Esophagus mucosa (tissue), 1 donor: Measurements from ENCODE around the gene GRPEL2. TPM values are rescaled to one million over a fixed set of nuclear protein-coding genes. Genes with fewer than 3 reads are reported as not detected.

Experiments used
- ATAC-seq: fragments of 200-7000 bp; cut with Tn5 transposase; one replicate; pipeline ENCODE4 v1.9.1; 2020
- total RNA-seq: library from RNA; stranded (reverse); gene quantifications from one replicate; pipeline ENCODE4 v1.2.4, GENCODE V29; 2023
- donor health status: DM: yes; HTN: yes; CAD: no.

The GRPEL2 gene, protein sequence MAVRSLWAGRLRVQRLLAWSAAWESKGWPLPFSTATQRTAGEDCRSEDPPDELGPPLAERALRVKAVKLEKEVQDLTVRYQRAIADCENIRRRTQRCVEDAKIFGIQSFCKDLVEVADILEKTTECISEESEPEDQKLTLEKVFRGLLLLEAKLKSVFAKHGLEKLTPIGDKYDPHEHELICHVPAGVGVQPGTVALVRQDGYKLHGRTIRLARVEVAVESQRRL
- 49.6 TPM for total RNA-seq

GRCh38 chr5:149345147-149345891, at the start of gene GRPEL2:
GRPEL2 (plus strand) TSS chr5:149345499; CDS start chr5:149345540, 41 bp downstream.
- ATAC-seq, result peak; percentile 98

GRCh38 chr5:149297340-149298025, 47.8 kb upstream of the GRPEL2 start:
- ATAC-seq, result peak; percentile 29

DNA sequence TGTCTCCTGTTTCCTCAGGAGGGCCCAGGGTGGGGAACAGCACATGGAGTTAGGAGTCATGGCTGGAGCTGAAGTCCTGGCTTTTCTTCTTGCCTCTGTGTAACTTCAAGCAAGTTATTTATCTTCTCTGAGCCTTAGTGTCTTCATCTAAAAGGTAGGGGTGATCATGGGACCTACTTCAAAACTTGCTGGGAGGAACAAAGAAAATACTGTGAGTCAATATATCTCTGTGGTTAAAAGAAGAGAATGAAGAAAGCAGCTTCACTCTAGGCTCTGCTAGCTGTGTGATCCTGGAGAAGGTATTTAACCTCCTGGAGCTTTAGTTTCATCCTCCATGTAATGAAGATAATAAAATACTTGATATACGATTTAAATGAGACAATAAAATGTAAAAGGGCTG, 47.1 kb upstream of the GRPEL2 start:
- ATAC-seq, result no peak

DNA sequence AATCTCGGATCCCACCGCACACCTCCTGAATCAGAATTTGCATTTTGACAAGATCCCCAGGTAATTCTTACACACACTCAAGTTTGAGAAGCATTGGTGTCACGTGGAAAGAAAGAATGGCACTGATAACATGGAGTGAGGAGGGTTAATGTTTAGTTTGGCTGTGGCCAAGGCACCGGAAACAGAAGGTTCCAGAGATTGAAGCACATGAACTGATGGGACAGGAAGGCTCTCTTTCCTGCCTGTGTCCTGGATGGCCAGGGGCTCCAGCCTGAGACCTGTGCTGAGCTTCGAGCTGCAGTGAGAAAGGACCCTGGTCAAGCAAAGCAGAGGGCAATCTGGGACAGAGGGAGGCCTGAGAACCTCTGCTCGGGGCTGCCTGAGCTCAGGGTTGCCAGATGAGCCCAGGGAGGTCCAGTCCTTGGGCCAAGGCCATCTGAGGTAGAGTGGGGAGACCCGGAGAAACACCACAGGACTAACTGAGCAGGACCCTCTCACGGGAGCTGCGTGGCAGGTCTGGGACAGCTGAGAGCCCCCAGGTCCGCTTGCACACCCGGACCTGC, 46.4 kb upstream of the GRPEL2 start:
- ATAC-seq, result peak; percentile 21

DNA sequence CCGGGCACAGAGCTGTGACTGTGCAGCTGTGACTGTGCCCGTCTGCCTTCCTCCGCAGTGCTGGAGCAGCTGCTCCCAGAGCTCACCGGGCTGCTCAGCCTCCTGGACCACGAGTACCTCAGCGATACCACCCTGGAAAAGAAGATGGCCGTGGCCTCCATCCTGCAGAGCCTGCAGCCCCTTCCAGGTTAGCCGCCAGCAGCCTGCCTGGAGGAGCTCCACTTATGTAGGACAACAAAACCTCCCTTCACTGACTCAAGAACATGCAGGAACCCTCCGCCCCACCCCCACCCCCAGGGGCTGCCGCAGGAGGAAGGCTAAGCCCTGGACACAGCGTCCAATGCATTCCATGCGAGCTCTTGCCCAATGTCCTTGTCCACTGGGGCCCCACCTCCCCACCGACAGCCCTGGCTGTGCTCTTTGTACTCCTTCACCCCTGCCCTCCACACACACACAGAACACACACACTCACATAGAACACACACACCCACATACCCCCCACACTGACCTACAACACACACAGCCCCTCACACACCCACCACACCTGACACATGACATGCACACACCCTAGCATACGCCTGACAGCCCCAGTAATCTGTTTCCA, 45.7 kb upstream of the GRPEL2 start:
- no peak for ATAC-seq

DNA sequence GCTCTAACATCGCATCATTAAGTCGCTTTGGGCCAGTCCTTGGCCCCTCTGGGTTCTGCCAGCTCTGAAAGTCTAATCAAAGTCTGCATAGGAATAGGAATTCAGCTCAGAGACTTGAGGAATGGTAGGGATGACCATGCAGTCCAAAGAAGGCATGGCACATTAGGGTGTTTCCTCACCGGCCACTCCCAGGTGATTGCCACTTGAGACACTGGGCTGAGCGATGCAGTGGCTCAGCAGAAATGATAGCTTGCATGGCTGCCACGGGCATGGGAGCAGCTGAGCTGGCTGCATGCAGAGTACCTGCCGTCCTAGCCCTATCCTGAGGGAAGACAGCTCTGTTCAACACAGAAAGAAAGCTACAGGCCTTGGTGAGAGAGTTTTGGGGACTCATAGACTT, 44.9 kb upstream of the GRPEL2 start:
- ATAC-seq, result peak; percentile 32

DNA sequence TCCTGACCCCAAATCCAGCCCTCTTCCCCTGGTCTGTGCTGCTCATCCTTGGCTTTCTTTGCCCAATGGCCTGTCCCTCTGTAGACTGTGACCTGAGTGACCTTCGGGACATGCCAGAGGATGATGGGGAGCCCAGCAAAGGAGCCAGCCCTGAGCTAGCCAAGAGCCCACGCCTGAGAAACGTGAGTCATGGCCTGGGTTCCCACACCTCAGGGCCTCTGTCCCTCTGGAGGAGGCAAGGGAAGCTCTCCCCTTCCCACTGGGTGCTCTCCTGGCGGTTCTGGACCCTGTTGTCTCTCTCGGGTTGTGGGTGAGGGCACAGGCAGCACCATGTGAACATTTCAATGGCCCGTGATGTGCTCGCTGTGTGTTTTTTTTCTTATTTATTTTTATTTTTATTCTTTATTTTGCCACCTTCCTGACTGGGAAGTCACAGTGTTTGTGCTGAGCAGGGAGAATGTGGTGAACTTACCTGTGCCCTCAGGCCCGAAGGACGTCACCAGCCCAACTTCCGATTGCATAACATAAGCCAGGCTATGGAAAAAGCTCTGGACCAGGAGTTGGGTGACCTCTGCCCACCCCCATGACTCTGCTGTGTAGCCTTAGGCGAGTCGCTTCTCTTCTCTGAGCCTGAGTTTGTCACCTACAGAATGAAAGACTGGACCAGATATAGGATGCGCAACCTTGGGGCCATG, 44.1 kb upstream of the GRPEL2 start:
- no peak for ATAC-seq

GRCh38 chr5:149301744-149302380, 43.4 kb upstream of the GRPEL2 start:
- no peak for ATAC-seq

DNA sequence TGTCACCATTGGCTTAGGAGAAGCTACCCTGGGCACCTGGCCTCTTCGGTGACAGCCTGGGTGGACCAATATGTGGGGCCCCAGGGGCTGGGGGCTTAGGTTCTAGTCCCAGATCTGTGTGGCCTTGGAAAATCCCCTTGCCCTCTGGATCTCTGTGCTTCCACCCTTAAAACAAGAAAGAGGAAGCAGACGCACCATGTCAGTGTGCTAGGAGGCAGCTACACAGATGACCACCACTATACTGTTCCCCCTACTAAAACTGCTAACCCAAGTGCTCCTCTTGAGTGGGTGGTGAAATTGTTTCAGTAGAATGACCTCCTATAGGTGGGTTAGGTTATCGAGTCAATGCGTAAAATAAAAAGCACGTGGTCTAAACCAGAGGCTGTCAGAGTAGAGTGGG, 42.7 kb upstream of the GRPEL2 start:
- ATAC-seq, result no peak

DNA sequence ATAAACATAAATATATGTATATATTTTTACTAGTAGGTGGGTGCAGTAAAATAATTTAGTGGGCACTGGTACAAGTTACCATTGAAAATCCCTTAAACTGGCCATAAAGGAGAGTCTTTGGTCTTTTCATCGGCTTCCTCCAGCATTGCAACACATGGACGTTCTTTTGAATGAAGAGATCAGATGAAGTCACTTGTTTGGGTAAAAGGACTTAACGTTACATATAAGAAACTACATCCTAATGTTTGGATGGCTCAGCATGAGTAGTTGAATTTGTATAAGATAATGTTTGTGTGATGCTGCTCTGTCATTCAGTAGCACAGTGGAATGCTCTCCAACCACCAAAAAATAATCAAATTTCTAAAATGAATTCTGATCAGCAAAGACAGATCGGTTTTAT, 42.1 kb upstream of the GRPEL2 start:
- no peak for ATAC-seq

- no peak for ATAC-seq
Observed at GRCh38 chr5:149304195-149305078, 40.9 kb upstream of the GRPEL2 start.

DNA sequence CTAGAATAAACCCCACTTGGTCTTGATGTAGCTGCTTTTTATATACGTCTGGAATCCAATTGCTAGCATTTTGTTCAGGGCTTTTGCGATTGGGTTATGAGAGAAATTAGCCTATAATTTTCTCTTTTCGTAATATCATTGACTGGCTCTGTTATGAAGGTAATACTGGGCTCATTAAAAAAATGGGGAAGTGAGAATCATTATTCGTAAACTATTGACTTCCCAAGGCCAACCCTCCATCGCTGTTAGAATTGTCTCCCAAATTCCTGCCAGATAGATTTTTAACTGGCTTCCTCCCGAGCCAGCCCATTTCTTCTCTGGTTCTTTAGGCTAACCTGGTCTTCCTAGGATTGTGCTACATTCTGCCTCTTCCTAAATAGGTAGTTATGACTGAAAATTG, 35.9 kb upstream of the GRPEL2 start:
- ATAC-seq, result no peak

DNA sequence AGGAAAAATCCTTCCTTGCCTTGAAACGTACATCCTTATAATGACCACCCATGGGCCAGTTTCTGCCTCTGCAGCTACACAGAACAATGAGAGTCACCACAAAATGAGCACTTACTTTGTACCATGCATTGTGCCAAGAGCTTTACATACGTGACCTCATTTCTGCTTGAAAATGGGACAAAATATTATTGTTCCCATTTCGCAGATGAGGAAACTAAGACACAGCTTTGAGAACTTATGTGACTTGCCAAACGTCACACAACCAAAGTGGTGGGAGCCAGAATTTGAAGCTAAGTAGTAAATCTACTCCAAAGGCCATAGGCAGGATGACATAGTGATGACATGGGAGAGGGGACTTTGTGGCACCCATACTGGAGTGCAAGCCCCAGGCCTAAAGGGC, 34.8 kb upstream of the GRPEL2 start:
- ATAC-seq, result no peak

DNA sequence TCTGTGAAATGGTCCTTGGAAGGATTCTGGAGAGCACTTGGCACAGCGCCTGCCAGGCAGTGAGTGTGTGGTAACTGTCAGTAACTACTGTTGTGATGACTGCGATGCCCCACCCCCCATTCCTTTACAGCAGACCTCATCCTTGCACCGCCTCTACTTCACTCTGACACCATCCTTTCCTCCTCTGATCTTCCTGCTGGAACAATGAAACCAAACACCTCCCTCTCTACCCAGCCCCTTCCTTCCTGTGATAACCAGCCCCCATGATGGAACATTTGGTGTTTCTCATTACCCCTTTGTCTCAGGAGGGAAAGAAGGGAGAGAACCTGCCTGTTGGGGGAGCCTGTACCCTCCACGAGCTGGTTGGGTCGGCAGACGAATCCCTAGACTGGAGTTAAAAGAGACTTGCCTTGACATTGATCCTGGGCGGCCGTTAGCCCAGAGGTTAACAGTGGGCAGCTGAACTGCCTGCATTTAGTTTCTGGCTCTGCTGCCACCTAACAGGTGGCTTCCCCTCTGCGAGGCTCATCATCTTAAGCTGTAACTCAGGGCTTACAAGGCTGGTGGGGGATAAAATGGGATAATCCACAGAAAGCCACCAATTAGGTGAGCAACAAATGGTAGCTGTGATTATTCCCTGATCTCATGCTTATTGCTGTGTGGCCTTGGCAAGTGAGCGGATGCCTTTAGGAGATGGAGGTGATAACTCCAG, 34.2 kb upstream of the GRPEL2 start:
- peak; percentile 40 for ATAC-seq

DNA sequence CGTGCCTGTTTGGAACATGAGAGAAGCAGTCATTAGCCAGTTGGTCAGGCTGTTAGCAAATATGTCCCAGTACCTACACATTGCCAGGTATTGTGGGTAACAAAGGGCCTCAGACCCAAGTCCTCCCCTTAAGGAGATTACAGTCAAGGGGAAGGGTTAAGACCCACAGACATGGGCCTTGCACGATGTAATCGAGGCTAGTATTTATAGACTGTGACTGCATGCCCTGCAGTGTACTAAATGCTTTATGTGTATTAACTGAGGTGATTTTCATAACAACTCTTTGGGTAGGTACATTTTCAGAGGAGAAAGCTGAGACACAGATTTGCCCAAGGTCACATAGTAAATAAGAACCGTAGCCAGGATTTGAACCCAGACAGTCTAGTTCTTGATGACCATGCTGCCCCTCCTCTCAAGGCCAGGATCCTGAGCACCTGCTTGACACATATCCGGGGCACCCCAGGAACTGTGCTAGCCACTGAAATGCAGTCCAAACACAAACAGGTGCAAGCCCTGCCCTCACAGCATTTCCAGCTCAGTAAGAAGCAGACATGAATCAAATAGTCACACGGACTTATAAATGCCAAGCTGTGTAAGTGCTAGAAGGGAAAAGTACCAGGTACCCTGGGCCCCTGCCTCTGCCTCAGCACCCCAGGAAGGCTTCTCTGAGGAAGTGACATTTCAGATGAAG, 32.0 kb upstream of the GRPEL2 start:
- ATAC-seq, result no peak

DNA sequence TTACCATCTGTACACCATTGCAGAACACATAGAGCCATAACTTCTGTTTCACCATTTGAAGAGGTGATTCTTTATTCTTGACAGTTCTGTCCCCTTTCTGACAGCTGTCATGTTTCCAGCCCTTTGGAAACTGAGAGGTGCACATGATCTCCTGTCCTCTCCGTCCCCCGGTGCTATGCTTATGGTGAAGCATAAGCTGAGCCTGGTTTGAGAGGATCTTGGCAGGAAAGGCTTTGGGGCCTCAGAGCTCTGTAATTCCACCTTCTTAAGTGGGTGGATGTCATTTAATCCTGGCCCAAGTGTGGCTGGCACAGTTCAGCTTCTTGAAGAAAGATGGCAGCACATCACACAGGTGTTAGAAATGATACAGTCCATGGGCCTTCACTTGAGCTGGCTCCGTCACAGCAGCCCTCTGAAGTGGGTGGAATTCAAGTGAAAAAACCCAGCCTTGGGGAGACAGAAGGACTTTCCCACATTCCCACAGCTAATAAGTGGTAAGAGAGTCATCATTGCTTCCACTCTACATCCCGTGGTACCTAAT, 30.7 kb upstream of the GRPEL2 start:
- ATAC-seq, result no peak

- ATAC-seq, result no peak
Observed at GRCh38 chr5:149315753-149316152, 29.5 kb upstream of the GRPEL2 start.

DNA sequence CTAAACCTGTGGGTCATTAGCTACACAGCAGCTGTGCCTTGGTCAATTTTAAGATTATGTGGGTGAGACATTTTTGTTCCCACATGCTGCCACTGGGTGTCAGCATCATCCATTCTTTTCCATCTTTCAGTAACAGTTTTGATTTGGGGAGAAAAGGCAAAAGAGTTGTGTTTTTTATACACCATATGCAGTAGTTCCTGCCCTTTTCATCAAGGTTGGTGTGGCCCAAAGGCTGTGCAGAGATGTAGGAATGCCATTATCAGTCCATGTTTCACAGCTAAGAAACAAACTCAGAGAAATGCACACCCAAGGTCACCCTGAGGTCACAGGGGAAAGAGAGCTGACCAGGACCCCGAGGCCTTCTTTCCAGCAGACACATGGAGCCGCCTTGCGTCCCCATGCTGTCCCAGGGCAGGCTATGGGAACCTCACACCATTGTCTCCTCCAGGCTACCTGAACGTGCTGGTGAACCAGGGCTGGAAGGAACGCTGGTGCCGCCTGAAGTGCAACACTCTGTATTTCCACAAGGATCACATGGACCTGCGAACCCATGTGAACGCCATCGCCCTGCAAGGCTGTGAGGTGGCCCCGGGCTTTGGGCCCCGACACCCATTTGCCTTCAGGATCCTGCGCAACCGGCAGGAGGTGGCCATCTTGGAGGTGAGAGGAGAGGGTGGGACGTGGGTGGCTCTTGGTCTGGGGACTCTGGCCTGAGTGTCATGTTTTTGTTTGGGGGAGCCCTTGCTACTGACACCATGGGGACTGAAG, 27.8 kb upstream of the GRPEL2 start:
- no peak for ATAC-seq
